Activated CD4-positive, alpha-beta T cell treated with anti-CD3 and anti-CD28 coated beads, Interleukin-2, amount 50 U/mL, for 48 hours (primary cell): ENCODE results near the gene C11orf54.
"Not testable (repeated sequence)": the region's sequence is repeated elsewhere in the genome, so short reads cannot be mapped to it uniquely, and the experiment has no call there.

Source experiments
- DNase-seq, 2 experiments: peaks; one replicate each; pipeline ENCODE4 v3.0.0-alpha.2; 2020

The C11orf54 gene

GRCh38 chr11:93734427-93735222 lies 6.8 kb upstream of the C11orf54 start:
- no peak for DNase-seq

GRCh38 chr11:93735627-93736026 lies 5.8 kb upstream of the C11orf54 start:
- no peak for DNase-seq

GRCh38 chr11:93736129-93736528 lies 5.3 kb upstream of the C11orf54 start:
- DNase-seq, result no peak

- no peak for DNase-seq
These were observed 3.4 kb upstream of the C11orf54 start for GRCh38 chr11:93737904-93738612.

- no peak for DNase-seq
These were observed 2.8 kb upstream of the C11orf54 start for GRCh38 chr11:93738647-93739081.

GRCh38 chr11:93740031-93740729 lies 1.3 kb upstream of the C11orf54 start:
- DNase-seq, result peak; percentile 55 to 67

GRCh38 chr11:93740730-93741093 lies 760 bp upstream of the C11orf54 start:
- DNase-seq, result peak; percentile 66 to 72

GRCh38 chr11:93741882-93742226 lies 382 bp downstream of the C11orf54 start:
- no peak for DNase-seq

- no peak for DNase-seq
These were observed 1.8 kb downstream of the C11orf54 start for GRCh38 chr11:93743291-93743690.

GRCh38 chr11:93744669-93745004 lies 3.2 kb downstream of the C11orf54 start:
- DNase-seq, result no peak

GRCh38 chr11:93745005-93745755 lies 3.7 kb downstream of the C11orf54 start:
- not testable (repeated sequence) for DNase-seq

GRCh38 chr11:93746101-93746500 lies 4.6 kb downstream of the C11orf54 start:
- DNase-seq, result no peak

- DNase-seq, result no peak
These were observed 5.7 kb downstream of the C11orf54 start for GRCh38 chr11:93747122-93747521.

- no peak for DNase-seq
These were observed 9.5 kb downstream of the C11orf54 start for GRCh38 chr11:93751001-93751400.

- no peak for DNase-seq
These were observed 11.8 kb downstream of the C11orf54 start for GRCh38 chr11:93753241-93753640.

- DNase-seq, result no peak
These were observed 15.3 kb downstream of the C11orf54 start for GRCh38 chr11:93756748-93757147.

- DNase-seq, result no peak
These were observed 15.8 kb downstream of the C11orf54 start for GRCh38 chr11:93757301-93757700.

GRCh38 chr11:93757924-93758865 lies 16.7 kb downstream of the C11orf54 start:
- no peak for DNase-seq

- not testable (repeated sequence) for DNase-seq
These were observed 17.7 kb downstream of the C11orf54 start for GRCh38 chr11:93759123-93759522.

- DNase-seq, result no peak
These were observed 20.4 kb downstream of the C11orf54 start for GRCh38 chr11:93761910-93762309.

- DNase-seq, result no peak
These were observed 24.1 kb downstream of the C11orf54 start for GRCh38 chr11:93765551-93765950.

- DNase-seq, result no peak
These were observed 25.0 kb downstream of the C11orf54 start for GRCh38 chr11:93766504-93766903.
